CMK (cell line): ENCODE measurements around the gene WBP2.

Source experiments
- DNase-seq: peaks from one replicate; pipeline ENCODE4 v3.0.0-alpha.2; 2010; ENCODE audit warnings: low read depth

WBP2 gene

GRCh38 chr17:75855310-75856061 is at the start of gene WBP2:
WBP2 (minus strand) TSS chr17:75855335; CDS start chr17:75855297, 38 bp downstream.
- DNase-seq = peak; percentile 100

- no peak for DNase-seq
These were observed 47.3 kb upstream of the WBP2 start for GRCh38 chr17:75902406-75902805.

GRCh38 chr17:75901727-75902126 is 46.6 kb upstream of the WBP2 start:
- no peak for DNase-seq

GRCh38 chr17:75900691-75901533 is 45.8 kb upstream of the WBP2 start:
- no peak for DNase-seq

GRCh38 chr17:75899767-75900468 is 44.8 kb upstream of the WBP2 start:
- DNase-seq = no peak

GRCh38 chr17:75899353-75899752 is 44.2 kb upstream of the WBP2 start:
- no peak for DNase-seq

GRCh38 chr17:75898791-75899190 is 43.7 kb upstream of the WBP2 start:
- DNase-seq = no peak

- no peak for DNase-seq
These were observed 42.9 kb upstream of the WBP2 start for GRCh38 chr17:75898065-75898464.

- no peak for DNase-seq
These were observed 42.3 kb upstream of the WBP2 start for GRCh38 chr17:75897160-75898019.

- DNase-seq = peak; percentile 78
These were observed 41.5 kb upstream of the WBP2 start, which contains the start of gene TRIM65 for GRCh38 chr17:75896415-75897159. TRIM65 (minus strand) TSS chr17:75896951; CDS start chr17:75896937, 14 bp downstream.

- no peak for DNase-seq
These were observed 40.4 kb upstream of the WBP2 start for GRCh38 chr17:75895370-75896155.

- DNase-seq = no peak
These were observed 39.1 kb upstream of the WBP2 start for GRCh38 chr17:75894049-75894733.

- DNase-seq = no peak
These were observed 38.3 kb upstream of the WBP2 start for GRCh38 chr17:75893305-75894048.

GRCh38 chr17:75892556-75893224 is 37.6 kb upstream of the WBP2 start:
- no peak for DNase-seq

GRCh38 chr17:75891605-75892555 is 36.7 kb upstream of the WBP2 start:
- no peak for DNase-seq

GRCh38 chr17:75891022-75891604 is 36.0 kb upstream of the WBP2 start:
- no peak for DNase-seq

- DNase-seq = no peak
These were observed 34.3 kb upstream of the WBP2 start for GRCh38 chr17:75889454-75889853.
